Measurements from ENCODE around the gene ZMIZ2. TPM values are rescaled to one million over a fixed set of nuclear protein-coding genes. Genes with fewer than 3 reads are reported as not detected.

ZMIZ2 gene
- total RNA-seq, 1 experiment from 2014 or later = 91.3 TPM

GRCh38 chr7:44711528-44711927 is 37.1 kb upstream of the ZMIZ2 start:
- Histone ChIP-seq H3K27ac (ENCODE audit: low read depth, low read length) (no peak overlapping the region), H3K9ac (ENCODE audit: low read length) (no peak overlapping the region), H3K4me1 (ENCODE audit: control insufficient read depth in 1 of 2, insufficient read depth in 2 of 2, low read length in 2 of 2) (peaks cover 0 to 27% of the 10 kb centered on the region in 2 experiments; a peak in 2 of 4 replicates), H3K36me3 (ENCODE audit: control insufficient read depth in 1 of 2, insufficient read depth in 2 of 2, low read length in 2 of 2) (peaks cover 3 to 5% of the 10 kb centered on the region in 2 experiments; a peak in 3 of 4 replicates), H3K4me3 (replicated peaks in 1 of 2; ENCODE audit: low read depth in 1 of 2, low read length in 2 of 2) (no peak overlapping the region), H3K9me2 (ENCODE audit: insufficient read depth) (no peaks in the 10 kb centered on the region), H2AFZ (ENCODE audit: low read depth, low read length, poor library complexity, severe bottlenecking) (no peak overlapping the region), H3K9me3 (ENCODE audit: control insufficient read depth in 1 of 2, insufficient read depth in 1 of 2, low read depth in 1 of 2, low read length in 2 of 2) (no peaks in the 10 kb centered on the region), H3K27me3 (ENCODE audit: insufficient read depth, low read length) (no peaks in the 10 kb centered on the region), H3K4me2 (ENCODE audit: low read length) (peak overlapping the region; percentile 48; the same call in 1 of the 2 replicates), H4K20me1 (ENCODE audit: insufficient read depth) (no peaks in the 10 kb centered on the region), H3K79me2 (ENCODE audit: insufficient read depth, low read length) (no peaks in the 10 kb centered on the region)
- ATAC-seq = no peak
- no peak for TF ChIP-seq YY1 (IDR thresholded peaks at IDR 0.05; ENCODE audit: extremely low read depth, insufficient replicate concordance, low read depth, low read length)
- no peak for TF ChIP-seq POLR2A (IDR thresholded peaks at IDR 0.05; ENCODE audit: borderline replicate concordance, extremely low read depth, insufficient read depth, insufficient read length)
- TF ChIP-seq, protein P1, sequence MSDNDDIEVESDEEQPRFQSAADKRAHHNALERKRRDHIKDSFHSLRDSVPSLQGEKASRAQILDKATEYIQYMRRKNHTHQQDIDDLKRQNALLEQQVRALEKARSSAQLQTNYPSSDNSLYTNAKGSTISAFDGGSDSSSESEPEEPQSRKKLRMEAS (IDR thresholded peaks at IDR 0.05) = no peak
- no peak for TF ChIP-seq ZFX (IDR thresholded peaks at IDR 0.05)
- TF ChIP-seq ZNF274 (IDR thresholded peaks at IDR 0.05; ENCODE audit: low read depth, low read length) = no peak
- TF ChIP-seq EGR1 (IDR thresholded peaks at IDR 0.05; ENCODE audit: low read depth) = no peak
- no peak for TF ChIP-seq SIN3A (IDR thresholded peaks at IDR 0.05; ENCODE audit: low read depth)
- TF ChIP-seq EZH2phosphoT487 (IDR thresholded peaks at IDR 0.05; ENCODE audit: borderline replicate concordance) = no peak
- no peak for TF ChIP-seq RAD21 (IDR thresholded peaks at IDR 0.05; ENCODE audit: low read depth)
- no peak for TF ChIP-seq EZH2 (IDR thresholded peaks at IDR 0.05)
- no peak for TF ChIP-seq POLR2AphosphoS5 (IDR thresholded peaks at IDR 0.05; ENCODE audit: low read depth, low read length)
- TF ChIP-seq SP1 (IDR thresholded peaks at IDR 0.05; ENCODE audit: low read depth) = no peak
- TF ChIP-seq, protein P2, sequence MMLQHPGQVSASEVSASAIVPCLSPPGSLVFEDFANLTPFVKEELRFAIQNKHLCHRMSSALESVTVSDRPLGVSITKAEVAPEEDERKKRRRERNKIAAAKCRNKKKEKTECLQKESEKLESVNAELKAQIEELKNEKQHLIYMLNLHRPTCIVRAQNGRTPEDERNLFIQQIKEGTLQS (IDR thresholded peaks at IDR 0.05) = no peak
- no peak for TF ChIP-seq JUND (IDR thresholded peaks at IDR 0.05)
- no peak for TF ChIP-seq CBX3 (IDR thresholded peaks at IDR 0.05; ENCODE audit: low read depth)
- TF ChIP-seq, protein P3, sequence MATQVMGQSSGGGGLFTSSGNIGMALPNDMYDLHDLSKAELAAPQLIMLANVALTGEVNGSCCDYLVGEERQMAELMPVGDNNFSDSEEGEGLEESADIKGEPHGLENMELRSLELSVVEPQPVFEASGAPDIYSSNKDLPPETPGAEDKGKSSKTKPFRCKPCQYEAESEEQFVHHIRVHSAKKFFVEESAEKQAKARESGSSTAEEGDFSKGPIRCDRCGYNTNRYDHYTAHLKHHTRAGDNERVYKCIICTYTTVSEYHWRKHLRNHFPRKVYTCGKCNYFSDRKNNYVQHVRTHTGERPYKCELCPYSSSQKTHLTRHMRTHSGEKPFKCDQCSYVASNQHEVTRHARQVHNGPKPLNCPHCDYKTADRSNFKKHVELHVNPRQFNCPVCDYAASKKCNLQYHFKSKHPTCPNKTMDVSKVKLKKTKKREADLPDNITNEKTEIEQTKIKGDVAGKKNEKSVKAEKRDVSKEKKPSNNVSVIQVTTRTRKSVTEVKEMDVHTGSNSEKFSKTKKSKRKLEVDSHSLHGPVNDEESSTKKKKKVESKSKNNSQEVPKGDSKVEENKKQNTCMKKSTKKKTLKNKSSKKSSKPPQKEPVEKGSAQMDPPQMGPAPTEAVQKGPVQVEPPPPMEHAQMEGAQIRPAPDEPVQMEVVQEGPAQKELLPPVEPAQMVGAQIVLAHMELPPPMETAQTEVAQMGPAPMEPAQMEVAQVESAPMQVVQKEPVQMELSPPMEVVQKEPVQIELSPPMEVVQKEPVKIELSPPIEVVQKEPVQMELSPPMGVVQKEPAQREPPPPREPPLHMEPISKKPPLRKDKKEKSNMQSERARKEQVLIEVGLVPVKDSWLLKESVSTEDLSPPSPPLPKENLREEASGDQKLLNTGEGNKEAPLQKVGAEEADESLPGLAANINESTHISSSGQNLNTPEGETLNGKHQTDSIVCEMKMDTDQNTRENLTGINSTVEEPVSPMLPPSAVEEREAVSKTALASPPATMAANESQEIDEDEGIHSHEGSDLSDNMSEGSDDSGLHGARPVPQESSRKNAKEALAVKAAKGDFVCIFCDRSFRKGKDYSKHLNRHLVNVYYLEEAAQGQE (IDR thresholded peaks at IDR 0.05; ENCODE audit: low read depth) = no peak
- TF ChIP-seq ELF1 (IDR thresholded peaks at IDR 0.05; ENCODE audit: borderline replicate concordance, low read depth) = no peak
- no peak for TF ChIP-seq TCF7L2 (IDR thresholded peaks at IDR 0.05; ENCODE audit: borderline replicate concordance, extremely low read depth, insufficient read depth, insufficient read length)
- BruUV-seq (replicated peaks) = no TSS peak
- RAD21 ChIA-PET (ENCODE audit: low non-redundant PET in 1 of 2, low total read pairs in 2 of 2, uncharacterized antibody in 2 of 2, unreplicated experiment in 2 of 2) = no interaction called here
- intact Hi-C loops (cut with micrococcal nuclease) = no loop called here
- DNase-seq (ENCODE audit: low read depth, low spot score) = no peak
- CTCF ChIA-PET = no interaction called here
- POLR2A ChIA-PET = no interaction called here

Data from HCT116 (cell line).